Activated B cell treated with CpG ODN at 0.5 μM for 24 hours (primary cell): ENCODE data around the gene MAN1A2. TPM values are rescaled to one million over a fixed set of nuclear protein-coding genes. Genes with fewer than 3 reads are reported as not detected.

ENCODE experiments used
- ATAC-seq: fragments of 200-7000 bp; cut with Tn5 transposase; one replicate; pipeline ENCODE4 v1.10.0; 2021; ENCODE audit warnings: low read depth, mild to moderate bottlenecking, moderate library complexity
- CTCF ChIA-PET: fragments of 350-600 bp; sonication (Branson Sonifier 250); formaldehyde crosslinking; loops from one replicate; lab custom pipeline; 2021; ENCODE audit warnings: antibody characterized with exemption; lab: Charles Lee
- POLR2A ChIA-PET: fragments of 350-600 bp; sonication (Branson Sonifier 250); formaldehyde crosslinking; loops from one replicate; lab custom pipeline; 2021; ENCODE audit warnings: antibody characterized with exemption; lab: Charles Lee
- DNase-seq: peaks from one replicate; pipeline ENCODE4 v3.0.0; 2022
- H3K27ac Mint-ChIP-seq: one replicate; pipeline ENCODE4 v1.8.0; 2020; ENCODE audit warnings: mixed read lengths
- H3K27me3 Mint-ChIP-seq: one replicate; pipeline ENCODE4 v1.8.0; 2021; ENCODE audit warnings: mixed read lengths
- H3K36me3 Mint-ChIP-seq: one replicate; pipeline ENCODE4 v1.8.0; 2021; ENCODE audit warnings: low read depth, mixed read lengths
- H3K4me1 Mint-ChIP-seq: one replicate; pipeline ENCODE4 v1.8.0; 2021; ENCODE audit warnings: mixed read lengths
- H3K4me3 Mint-ChIP-seq: one replicate; pipeline ENCODE4 v1.8.0; 2020; ENCODE audit warnings: mild to moderate bottlenecking, mixed read lengths
- H3K9me3 Mint-ChIP-seq: one replicate; pipeline ENCODE4 v1.8.0; 2020; ENCODE audit warnings: mixed read lengths
- CTCF ChIP-seq: fragments of 200-600 bp; IDR thresholded peaks from one replicate; pipeline ENCODE4 v1.8.0; 2022; ENCODE audit warnings: antibody characterized with exemption, mild to moderate bottlenecking
- intact Hi-C: fragments of 100-400 bp; cut with micrococcal nuclease; formaldehyde crosslinking; loops from one replicate; pipeline ENCODE4 v1.15.1; 2024
- total RNA-seq: library from RNA; stranded (reverse); gene quantifications from 2 replicates; pipeline ENCODE4 v1.2.3, GENCODE V29; 2022

The MAN1A2 gene
- total RNA-seq, 1 donor from 2014 or later = 46.0 TPM

GRCh38 chr1:117366177-117367045 lies 838 bp upstream of the MAN1A2 start:
- ATAC-seq (peak; percentile 73), DNase-seq (peak; percentile 92)
- Mint-ChIP-seq H3K27ac (peak overlapping the region; percentile 91), H3K27me3 (no peaks in the 10 kb centered on the region), H3K9me3 (no peaks in the 10 kb centered on the region), H3K4me1 (peaks cover 60% of the 10 kb centered on the region), H3K36me3 (peaks cover 9% of the 10 kb centered on the region), H3K4me3 (peak overlapping the region; percentile 95)
- CTCF ChIA-PET = interaction anchor here (0.7 kb wide), 1 partner anchor 26 kb away, joined by 3 read pairs; no protein-coding TSS in a partner anchor
- intact Hi-C loops = loop anchor here (1.0 to 10.0 kb wide), 9 partner anchors 239 to 1776 kb away; partner anchors contain the start of genes ATP1A1, CD58, GDAP2 and SLC22A15
- no peak for TF ChIP-seq CTCF
- POLR2A ChIA-PET = interaction anchor here (0.6 to 1.8 kb wide), 10 partner anchors 21 to 1774 kb away, joined by 3 to 10 read pairs (median 5); partner anchors contain the start of genes GDAP2, TENT5C, TTF2 and WARS2

- Mint-ChIP-seq H3K4me3 (peak overlapping the region; percentile 95), H3K9me3 (no peaks in the 10 kb centered on the region), H3K27me3 (no peaks in the 10 kb centered on the region), H3K4me1 (peaks cover 71% of the 10 kb centered on the region), H3K36me3 (peaks cover 9% of the 10 kb centered on the region), H3K27ac (peak overlapping the region; percentile 85)
- ChIA-PET CTCF (interaction anchor here (1.0 to 1.1 kb wide), 2 partner anchors 28 to 166 kb away, joined by 3 to 4 read pairs; no protein-coding TSS in a partner anchor), POLR2A (interaction anchor here (1.0 to 1.8 kb wide), 4 partner anchors 28 to 308 kb away, joined by 3 to 10 read pairs (median 6); partner anchors contain the start of gene TTF2)
- ATAC-seq = peak; percentile 9
- DNase-seq = no peak
- no peak for TF ChIP-seq CTCF
- intact Hi-C loops = loop anchor here (1.0 to 10.0 kb wide), 8 partner anchors 248 to 1774 kb away; partner anchors contain the start of genes ATP1A1, CD58, SLC22A15 and TRIM45
Measured at GRCh38 chr1:117368116-117369108, 1.2 kb downstream of the MAN1A2 start.

- DNase-seq (no peak), ATAC-seq (no peak)
- H3K9me3 Mint-ChIP-seq = no peaks in the 10 kb centered on the region
- POLR2A ChIA-PET = no interaction called here
- intact Hi-C loops = loop anchor here (2.0 kb wide), 1 partner anchor 15 kb away; no protein-coding TSS in a partner anchor
- H3K36me3 Mint-ChIP-seq = peaks cover 9% of the 10 kb centered on the region
- CTCF ChIA-PET = no interaction called here
- no peak overlapping the region for H3K27ac Mint-ChIP-seq
- H3K4me3 Mint-ChIP-seq = peak overlapping the region; percentile 62
- TF ChIP-seq CTCF = no peak
- H3K4me1 Mint-ChIP-seq = peaks cover 73% of the 10 kb centered on the region
- no peaks in the 10 kb centered on the region for H3K27me3 Mint-ChIP-seq
Measured at GRCh38 chr1:117370071-117370470, 2.8 kb downstream of the MAN1A2 start.

GRCh38 chr1:117370509-117370908 lies 3.3 kb downstream of the MAN1A2 start:
- no peak for TF ChIP-seq CTCF
- DNase-seq (no peak), ATAC-seq (no peak)
- H3K9me3 Mint-ChIP-seq = no peaks in the 10 kb centered on the region
- peak overlapping the region; percentile 28 for H3K4me3 Mint-ChIP-seq
- H3K27ac Mint-ChIP-seq = no peak overlapping the region
- H3K36me3 Mint-ChIP-seq = peaks cover 9% of the 10 kb centered on the region
- POLR2A ChIA-PET = no interaction called here
- intact Hi-C loops = loop anchor here (2.0 kb wide), 1 partner anchor 14 kb away; no protein-coding TSS in a partner anchor
- CTCF ChIA-PET = no interaction called here
- H3K4me1 Mint-ChIP-seq = peaks cover 72% of the 10 kb centered on the region
- no peaks in the 10 kb centered on the region for H3K27me3 Mint-ChIP-seq
